Heart left ventricle (tissue), 16 donors: Measurements from ENCODE around the gene UBE2Q1. TPM values are rescaled to one million over a fixed set of nuclear protein-coding genes. Genes with fewer than 3 reads are reported as not detected.
A peak's percentile ranks its signal among the peaks of the same experiment; 100 is the strongest.

Experiments
- ATAC-seq, 4 donors: fragments of 200-7000 bp; cut with Tn5 transposase; one replicate each; pipeline ENCODE4 v1.9.1; 2020 to 2022; ENCODE audit warnings: moderate library complexity in 4 of 4, mild to moderate bottlenecking in 3 of 4, moderate number of reproducible peaks in 1 of 4
- DNase-seq, 5 donors: peaks; one replicate each; pipeline ENCODE4 v3.0.0-alpha.2; 2020
- H3K27ac ChIP-seq, 12 donors: fragments of 200-600 bp; sonication (generic) in 4 of 12; one replicate each; pipeline versions ENCODE4 v1.5.0 to v1.8.0; 2016 to 2022; ENCODE audit warnings: mild to moderate bottlenecking in 2 of 12
- H3K27me3 ChIP-seq, 9 donors: fragments of 200-600 bp; sonication (generic) in 2 of 9; one replicate each; pipeline versions ENCODE4 v1.5.1 to v1.8.0; 2016 to 2022; ENCODE audit warnings: mild to moderate bottlenecking in 3 of 9
- H3K36me3 ChIP-seq, 9 donors: fragments of 200-600 bp; sonication (generic) in 2 of 9; one replicate each; pipeline versions ENCODE4 v1.5.0 to v1.8.0; 2018 to 2022; ENCODE audit warnings: mild to moderate bottlenecking in 2 of 9
- H3K4me1 ChIP-seq, 12 donors: fragments of 200-600 bp; sonication (generic) in 4 of 12; one replicate each; pipeline versions ENCODE4 v1.5.0 to v1.8.0; 2016 to 2022; ENCODE audit warnings: mild to moderate bottlenecking in 3 of 12
- H3K4me3 ChIP-seq, 12 donors: fragments of 200-600 bp; sonication (generic) in 4 of 12; one replicate each; pipeline versions ENCODE4 v1.5.0 to v1.8.0; 2017 to 2022; ENCODE audit warnings: mild to moderate bottlenecking in 9 of 12, moderate library complexity in 4 of 12
- H3K9me3 ChIP-seq, 12 donors: fragments of 200-600 bp; sonication (generic) in 4 of 12; one replicate each; pipeline versions ENCODE4 v1.5.0 to v1.8.0; 2016 to 2022; ENCODE audit warnings: mild to moderate bottlenecking in 1 of 12
- CTCF ChIP-seq, 12 donors: fragments of 200-600 bp; sonication (generic) in 4 of 12; IDR thresholded peaks; one replicate each; pipeline versions ENCODE4 v1.5.0 to v1.8.0; 2018 to 2022; ENCODE audit warnings: antibody characterized with exemption in 12 of 12, mild to moderate bottlenecking in 5 of 12
- POLR2A ChIP-seq, 2 donors: fragments of 450-650 bp; IDR thresholded peaks; one replicate each; pipeline ENCODE4 v1.6.1; 2017; ENCODE audit warnings: antibody characterized with exemption in 2 of 2, mild to moderate bottlenecking in 2 of 2, moderate library complexity in 2 of 2
- WGBS, 4 donors: extraction: QIAGEN DNeasy Blood & Tissue Kit in 2 of 4; methylation state at CpG; one replicate each; pipeline versions ENCODE4 v1.1.5 to v1.1.7; 2013 to 2018; 5-methylcytosine and 5-hydroxymethylcytosine counted together
- intact Hi-C, 10 donors: fragments of 100-400 bp; cut with DNase I; formaldehyde crosslinking; loops; one replicate each; pipeline versions ENCODE4 v1.11.1 to v1.14.2; 2022
- polyA plus RNA-seq, 2 donors: library from polyadenylated mRNA; stranded (reverse); fragments of 200-250 nt; gene quantifications; one replicate each; pipeline ENCODE4 v1.2.3, GENCODE V29; 2013
- total RNA-seq, 9 donors: library from RNA; depleted of rRNA in 2 of 9; stranded (reverse); fragments of >200 nt in 2 of 9; fragmentation: NEBNext Ultra II Directional in 3 of 9; extraction: Animal tissue kit (Norgen Biotek cat#: 25700) in 3 of 9; gene quantifications; one replicate each; pipeline versions ENCODE4 v1.1.0 to v1.2.4, GENCODE V29; 2016 to 2023
- donor health status: ischemic (EF 13 %, LVEDD 7.1; RV severe dilation, severe dysfunction).
- donor health status: healthy with polysubstance abuse.
- donor health status: DM: no; HTN: yes; CAD: no.
- donor health status: DM: no; HTN: no; CAD: no.
- donor health status: ischemic (EF 25% LVEDD 6.9; RV normal size, moderate dysfunction).
- donor health status: ischemic (EF 25% LVEDD 5.7; RV mildly dilated, moderate dysfunction).
- donor health status: healthy.
- donor health status: DM: yes; HTN: yes; CAD: no.
- donor health status: ischemic (EF 35%, LVEDD 5.7; RV mildly dilated, moderate dysfunction).
- donor health status: nonischemic (EF 11% LVEDD 7.7; RV severe dilation, severe dysfunction).
- donor health status: DM: yes; HTN: yes; CAD: no.
- donor health status: PGD.
- donor health status: ischemic (EF 29% LVEDD 5.4; RV normal size, mild dysfunction).
- donor health status: nonischemic (EF 23%, LVEDD 6.1; RV moderate dilation, normal function).

The UBE2Q1 gene
- total and polyA plus RNA-seq, 11 donors, result 22.1 to 79.4 (median 57.2) TPM

- no peak overlapping the region for H3K4me3 ChIP-seq
- H3K27ac ChIP-seq, result no peak overlapping the region
- ATAC-seq (no peak), DNase-seq (no peak)
- TF ChIP-seq CTCF (IDR thresholded peaks at IDR 0.05), result no peak
- TF ChIP-seq POLR2A (IDR thresholded peaks at IDR 0.05), result no peak
- no peaks in the 10 kb centered on the region for H3K27me3 ChIP-seq
- 67 to 80% (median 73%) methylated on average over 6 of the region's 6 CpGs for WGBS, 4 donors
- no peaks in the 10 kb centered on the region for H3K9me3 ChIP-seq
- intact Hi-C loops, result no loop called here
- H3K4me1 ChIP-seq, result no peaks in the 10 kb centered on the region
- H3K36me3 ChIP-seq, result peaks cover 0 to 10% (median 0%) of the 10 kb centered on the region in 9 donors
Observed at GRCh38 chr1:154527192-154527591, 31.3 kb downstream of the UBE2Q1 start.

GRCh38 chr1:154524881-154525280, 33.6 kb downstream of the UBE2Q1 start:
- Histone ChIP-seq H3K4me3 (no peak overlapping the region), H3K36me3 (peaks cover 0 to 10% (median 0%) of the 10 kb centered on the region in 9 donors), H3K9me3 (no peaks in the 10 kb centered on the region), H3K4me1 (peaks cover 0 to 21% (median 16%) of the 10 kb centered on the region in 12 donors), H3K27ac (no peak overlapping the region), H3K27me3 (no peaks in the 10 kb centered on the region)
- DNase-seq, result no peak
- no peak for ATAC-seq
- intact Hi-C loops, result no loop called here
- no peak for TF ChIP-seq POLR2A (IDR thresholded peaks at IDR 0.05)
- no peak for TF ChIP-seq CTCF (IDR thresholded peaks at IDR 0.05)

GRCh38 chr1:154521695-154522094, 36.8 kb downstream of the UBE2Q1 start:
- intact Hi-C loops, result no loop called here
- no peak for ATAC-seq
- no peak overlapping the region for H3K4me3 ChIP-seq
- no peak overlapping the region for H3K27ac ChIP-seq
- peaks cover 0 to 10% (median 0%) of the 10 kb centered on the region in 9 donors for H3K36me3 ChIP-seq
- DNase-seq, result no peak
- H3K27me3 ChIP-seq, result no peaks in the 10 kb centered on the region
- no peaks in the 10 kb centered on the region for H3K9me3 ChIP-seq
- WGBS, 4 donors, result 42 to 54% (median 45%) methylated on average over 3 of the region's 3 CpGs
- no peak for TF ChIP-seq POLR2A (IDR thresholded peaks at IDR 0.05)
- TF ChIP-seq CTCF (IDR thresholded peaks at IDR 0.05), result no peak
- peaks cover 0 to 34% (median 20%) of the 10 kb centered on the region in 12 donors for H3K4me1 ChIP-seq

- intact Hi-C loops, result no loop called here
- ATAC-seq (peak; percentile 61 to 86 (median 79)), DNase-seq (peak in 3 of 5 donors; percentile 35 to 48 (median 42))
Observed at GRCh38 chr1:154520333-154520732, 38.1 kb downstream of the UBE2Q1 start.

More at GRCh38 chr1:154520333-154520732, 38.1 kb downstream of the UBE2Q1 start:
- Histone ChIP-seq H3K36me3 (peaks cover 0 to 10% (median 0%) of the 10 kb centered on the region in 9 donors), H3K4me1 (peaks cover 0 to 34% (median 20%) of the 10 kb centered on the region in 12 donors), H3K27me3 (no peaks in the 10 kb centered on the region), H3K9me3 (no peaks in the 10 kb centered on the region), H3K27ac (peak overlapping the region in 5 of 12 donors; percentile 15 to 60 (median 30)), H3K4me3 (no peak overlapping the region)
- 6 to 22% (median 10%) methylated on average over 3 of the region's 3 CpGs for WGBS, 4 donors
- no peak for TF ChIP-seq POLR2A (IDR thresholded peaks at IDR 0.05)
- TF ChIP-seq CTCF (IDR thresholded peaks at IDR 0.05), result no peak
